Measurements from ENCODE around the gene ISCA1. TPM values are rescaled to one million over a fixed set of nuclear protein-coding genes. Genes with fewer than 3 reads are reported as not detected.

The ISCA1 gene
- total and polyA plus RNA-seq, 2 of the 8 experiments (the other 6 are each of a cell fraction or from before 2014, with no cell fraction given) = 35.0 to 40.0 TPM

DNA sequence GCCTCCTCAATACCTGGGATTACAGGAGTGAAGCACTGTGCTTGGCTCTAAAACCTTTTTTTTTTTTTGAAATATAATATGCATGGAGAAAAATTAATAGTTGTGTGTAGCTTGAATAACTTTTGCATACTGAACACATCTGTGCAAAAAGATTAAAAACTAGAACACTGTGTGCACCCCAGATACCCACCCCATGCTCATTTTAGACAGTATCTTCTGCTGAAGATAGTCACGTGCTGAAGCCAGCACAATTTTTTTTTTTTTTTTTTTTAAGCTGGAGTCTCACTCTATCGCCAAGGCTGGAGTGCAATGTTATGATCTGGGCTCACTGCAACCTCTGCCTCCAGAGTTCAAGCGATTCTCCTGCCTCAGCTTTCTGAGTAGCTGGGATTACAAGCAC, 62.7 kb downstream of the ISCA1 start:
- Histone ChIP-seq H2BK12ac (ENCODE audit: low read depth, low read length) (no peak overlapping the region), H2AK5ac (ENCODE audit: low read depth, low read length) (no peak overlapping the region), H3K36me3 (ENCODE audit: control insufficient read depth in 2 of 4, insufficient read depth in 4 of 4, low read length in 3 of 4) (no peaks in the 10 kb centered on the region), H3K79me1 (ENCODE audit: low read depth, low read length) (no peaks in the 10 kb centered on the region), H4K8ac (ENCODE audit: extremely low read depth, insufficient read depth, low read length) (no peak overlapping the region), H3K4ac (replicated peaks; ENCODE audit: insufficient read length, low read depth, low read length) (no peak overlapping the region), H2BK120ac (replicated peaks; ENCODE audit: low read depth, low read length) (no peak overlapping the region), H4K20me1 (replicated peaks in 1 of 2; ENCODE audit: control insufficient read depth in 1 of 2, insufficient read depth in 2 of 2, low read length in 2 of 2) (no peaks in the 10 kb centered on the region), H3K18ac (ENCODE audit: extremely low read depth, low read length) (no peak overlapping the region), H3K9ac (replicated peaks in 1 of 4; ENCODE audit: extremely low read depth in 1 of 4, low read depth in 3 of 4, low read length in 3 of 4) (no peak overlapping the region), H2BK5ac (ENCODE audit: low read depth, low read length) (no peak overlapping the region), H4K5ac (ENCODE audit: insufficient read length, low read depth, low read length) (no peak overlapping the region), H3K4me1 (replicated peaks in 1 of 4; ENCODE audit: control insufficient read depth in 3 of 4, insufficient read depth in 4 of 4, low read length in 3 of 4) (no peaks in the 10 kb centered on the region), H2BK15ac (ENCODE audit: low read length) (no peak overlapping the region), H3K56ac (replicated peaks; ENCODE audit: insufficient read length, low read depth, low read length) (no peak overlapping the region), H2BK20ac (ENCODE audit: low read length) (no peak overlapping the region), H3K27me3 (replicated peaks in 1 of 4; ENCODE audit: control insufficient read depth in 3 of 4, extremely low read depth in 1 of 4, insufficient read depth in 3 of 4, low read length in 3 of 4) (no peaks in the 10 kb centered on the region), H3K79me2 (ENCODE audit: control insufficient read depth in 1 of 2, insufficient read depth in 2 of 2, low read length in 2 of 2) (no peaks in the 10 kb centered on the region), H3K27ac (ENCODE audit: low read depth, low read length) (no peak overlapping the region), H3K23me2 (ENCODE audit: low read depth, low read length) (no peaks in the 10 kb centered on the region), H3K23ac (ENCODE audit: insufficient read length) (no peak overlapping the region), H2AFZ (ENCODE audit: low read length) (no peak overlapping the region), H3K4me2 (ENCODE audit: insufficient read depth in 1 of 2, low read depth in 2 of 2, low read length in 2 of 2) (no peak overlapping the region), H3K14ac (ENCODE audit: insufficient read length) (no peak overlapping the region), H3K4me3 (ENCODE audit: extremely low read depth in 1 of 4, insufficient read depth in 2 of 4, low read depth in 3 of 4, low read length in 4 of 4) (no peak overlapping the region), H4K91ac (replicated peaks; ENCODE audit: insufficient read length, low read length) (no peak overlapping the region), H3K9me3 (ENCODE audit: insufficient read depth in 2 of 2, low read depth in 1 of 2, low read length in 1 of 2) (no peaks in the 10 kb centered on the region)
- WGBS, 2 experiments (ENCODE audit: extremely low coverage in 1 of 2, insufficient coverage in 1 of 2, insufficient read length in 1 of 2, insufficient replicate concordance in 2 of 2, low coverage in 1 of 2, low lambda C conversion rate in 2 of 2, missing lambda C conversion rate in 1 of 2) = 90% methylated on average over 3 of the region's 3 CpGs; no CpG with 5 or more reads in 1 of the 2 experiments
- ChIA-PET POLR2A (ENCODE audit: partially characterized antibody) (no interaction called here), CTCF (ENCODE audit: partially characterized antibody) (interaction anchor here (1.4 to 4.2 kb wide), 3 partner anchors 11 to 19 kb away, joined by 3 to 27 read pairs (median 4); no protein-coding TSS in a partner anchor)
- FAIRE-seq = no peak
- TF ChIP-seq HDAC6 (IDR thresholded peaks at IDR 0.05; ENCODE audit: low read depth, low read length) = no peak
- TF ChIP-seq SIRT6 (IDR thresholded peaks at IDR 0.05; ENCODE audit: low read length) = no peak
- TF ChIP-seq GTF2F1 (IDR thresholded peaks at IDR 0.05; ENCODE audit: borderline replicate concordance, low read depth, low read length) = no peak
- no peak for DNase-seq (ENCODE audit: low read depth in 1 of 2, low spot score in 2 of 2)

Data from H1 (cell line).